ENCODE results near the gene VRK1.

- TF ChIP-seq, protein P1, sequence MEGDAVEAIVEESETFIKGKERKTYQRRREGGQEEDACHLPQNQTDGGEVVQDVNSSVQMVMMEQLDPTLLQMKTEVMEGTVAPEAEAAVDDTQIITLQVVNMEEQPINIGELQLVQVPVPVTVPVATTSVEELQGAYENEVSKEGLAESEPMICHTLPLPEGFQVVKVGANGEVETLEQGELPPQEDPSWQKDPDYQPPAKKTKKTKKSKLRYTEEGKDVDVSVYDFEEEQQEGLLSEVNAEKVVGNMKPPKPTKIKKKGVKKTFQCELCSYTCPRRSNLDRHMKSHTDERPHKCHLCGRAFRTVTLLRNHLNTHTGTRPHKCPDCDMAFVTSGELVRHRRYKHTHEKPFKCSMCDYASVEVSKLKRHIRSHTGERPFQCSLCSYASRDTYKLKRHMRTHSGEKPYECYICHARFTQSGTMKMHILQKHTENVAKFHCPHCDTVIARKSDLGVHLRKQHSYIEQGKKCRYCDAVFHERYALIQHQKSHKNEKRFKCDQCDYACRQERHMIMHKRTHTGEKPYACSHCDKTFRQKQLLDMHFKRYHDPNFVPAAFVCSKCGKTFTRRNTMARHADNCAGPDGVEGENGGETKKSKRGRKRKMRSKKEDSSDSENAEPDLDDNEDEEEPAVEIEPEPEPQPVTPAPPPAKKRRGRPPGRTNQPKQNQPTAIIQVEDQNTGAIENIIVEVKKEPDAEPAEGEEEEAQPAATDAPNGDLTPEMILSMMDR (IDR thresholded peaks at IDR 0.05; ENCODE audit: insufficient read depth, low read length), result no peak
- TF ChIP-seq POLR2AphosphoS5 (IDR thresholded peaks at IDR 0.05; ENCODE audit: low read depth), result no peak
These were observed 109.3 kb downstream of the VRK1 start for GRCh38 chr14:96906434-96906833.

Data from HL-60 (cell line).